ENCODE results near the gene ABCD3.
"Not testable (repeated sequence)": the region's sequence is repeated elsewhere in the genome, so short reads cannot be mapped to it uniquely, and the experiment has no call there.

The ABCD3 gene

GRCh38 chr1:94434365-94435045 is 16.3 kb downstream of the ABCD3 start:
- Histone ChIP-seq H3K9ac (no peak overlapping the region), H4K20me1 (ENCODE audit: insufficient read depth) (no peaks in the 10 kb centered on the region), H3K36me3 (ENCODE audit: insufficient read depth) (no peaks in the 10 kb centered on the region), H2AFZ (ENCODE audit: low read depth) (no peak overlapping the region), H3K27me3 (ENCODE audit: insufficient read depth, low read depth) (no peaks in the 10 kb centered on the region), H3K4me2 (no peak overlapping the region), H3K79me2 (ENCODE audit: insufficient read depth, low read depth) (peaks cover 4% of the 10 kb centered on the region; the same call in 1 of the 2 replicates), H3K4me1 (ENCODE audit: low read depth, poor library complexity, severe bottlenecking) (no peaks in the 10 kb centered on the region), H3K4me3 (IDR thresholded peaks at IDR 0.05; ENCODE audit: insufficient read depth, low read depth, low read length) (no peak overlapping the region), H3K27ac (no peak overlapping the region)
- TF ChIP-seq CTCF (conservative IDR thresholded peaks at IDR 0.05; ENCODE audit: low read depth, low read length): no peak

- Histone ChIP-seq H3K27me3 (ENCODE audit: insufficient read depth, low read depth) (no peaks in the 10 kb centered on the region), H3K27ac (no peak overlapping the region), H2AFZ (ENCODE audit: low read depth) (no peak overlapping the region), H3K9ac (no peak overlapping the region), H3K79me2 (ENCODE audit: insufficient read depth, low read depth) (peaks cover 7% of the 10 kb centered on the region; the same call in 1 of the 2 replicates), H3K4me2 (no peak overlapping the region), H3K4me1 (ENCODE audit: low read depth, poor library complexity, severe bottlenecking) (no peaks in the 10 kb centered on the region), H4K20me1 (ENCODE audit: insufficient read depth) (no peaks in the 10 kb centered on the region), H3K4me3 (IDR thresholded peaks at IDR 0.05; ENCODE audit: insufficient read depth, low read depth, low read length) (no peak overlapping the region), H3K36me3 (ENCODE audit: insufficient read depth) (no peaks in the 10 kb centered on the region)
- TF ChIP-seq CTCF (conservative IDR thresholded peaks at IDR 0.05; ENCODE audit: low read depth, low read length): no peak
Measured at GRCh38 chr1:94438692-94439276, 20.6 kb downstream of the ABCD3 start.

- Histone ChIP-seq H3K9ac (no peak overlapping the region), H2AFZ (ENCODE audit: low read depth) (no peak overlapping the region), H3K79me2 (ENCODE audit: insufficient read depth, low read depth) (peaks cover 7% of the 10 kb centered on the region; the same call in 1 of the 2 replicates), H3K27me3 (ENCODE audit: insufficient read depth, low read depth) (no peaks in the 10 kb centered on the region), H3K4me1 (ENCODE audit: low read depth, poor library complexity, severe bottlenecking) (no peaks in the 10 kb centered on the region), H4K20me1 (ENCODE audit: insufficient read depth) (no peaks in the 10 kb centered on the region), H3K27ac (no peak overlapping the region), H3K36me3 (ENCODE audit: insufficient read depth) (no peaks in the 10 kb centered on the region), H3K4me2 (no peak overlapping the region), H3K4me3 (IDR thresholded peaks at IDR 0.05; ENCODE audit: insufficient read depth, low read depth, low read length) (no peak overlapping the region)
- TF ChIP-seq CTCF (conservative IDR thresholded peaks at IDR 0.05; ENCODE audit: low read depth, low read length): no peak
Measured at GRCh38 chr1:94440088-94440487, 21.9 kb downstream of the ABCD3 start.

GRCh38 chr1:94443067-94443466 is 24.9 kb downstream of the ABCD3 start:
- H3K4me3 ChIP-seq (IDR thresholded peaks at IDR 0.05; ENCODE audit: insufficient read depth, low read depth, low read length); H3K4me2 ChIP-seq; H3K9ac ChIP-seq; H4K20me1 ChIP-seq (ENCODE audit: insufficient read depth); H3K36me3 ChIP-seq (ENCODE audit: insufficient read depth); H2AFZ ChIP-seq (ENCODE audit: low read depth); H3K4me1 ChIP-seq (ENCODE audit: low read depth, poor library complexity, severe bottlenecking); H3K27me3 ChIP-seq (ENCODE audit: insufficient read depth, low read depth); H3K27ac ChIP-seq; H3K79me2 ChIP-seq (ENCODE audit: insufficient read depth, low read depth): not testable (repeated sequence)

- H4K20me1 ChIP-seq (ENCODE audit: insufficient read depth); H3K4me1 ChIP-seq (ENCODE audit: low read depth, poor library complexity, severe bottlenecking); H3K27me3 ChIP-seq (ENCODE audit: insufficient read depth, low read depth); H3K79me2 ChIP-seq (ENCODE audit: insufficient read depth, low read depth); H2AFZ ChIP-seq (ENCODE audit: low read depth); H3K36me3 ChIP-seq (ENCODE audit: insufficient read depth); H3K9ac ChIP-seq; H3K27ac ChIP-seq; H3K4me3 ChIP-seq (IDR thresholded peaks at IDR 0.05; ENCODE audit: insufficient read depth, low read depth, low read length); H3K4me2 ChIP-seq: not testable (repeated sequence)
Measured at GRCh38 chr1:94444819-94445218, 26.6 kb downstream of the ABCD3 start.

- not testable (repeated sequence) for H4K20me1 ChIP-seq (ENCODE audit: insufficient read depth); H3K4me2 ChIP-seq; H3K4me1 ChIP-seq (ENCODE audit: low read depth, poor library complexity, severe bottlenecking); H3K27ac ChIP-seq; H3K27me3 ChIP-seq (ENCODE audit: insufficient read depth, low read depth); H2AFZ ChIP-seq (ENCODE audit: low read depth); H3K4me3 ChIP-seq (IDR thresholded peaks at IDR 0.05; ENCODE audit: insufficient read depth, low read depth, low read length); H3K36me3 ChIP-seq (ENCODE audit: insufficient read depth); H3K79me2 ChIP-seq (ENCODE audit: insufficient read depth, low read depth); H3K9ac ChIP-seq
Measured at GRCh38 chr1:94445733-94446132, 27.5 kb downstream of the ABCD3 start.

- not testable (repeated sequence) for H3K79me2 ChIP-seq (ENCODE audit: insufficient read depth, low read depth); H3K4me3 ChIP-seq (IDR thresholded peaks at IDR 0.05; ENCODE audit: insufficient read depth, low read depth, low read length); H3K9ac ChIP-seq; H3K36me3 ChIP-seq (ENCODE audit: insufficient read depth); H3K27me3 ChIP-seq (ENCODE audit: insufficient read depth, low read depth); H4K20me1 ChIP-seq (ENCODE audit: insufficient read depth); H3K27ac ChIP-seq; H2AFZ ChIP-seq (ENCODE audit: low read depth); H3K4me1 ChIP-seq (ENCODE audit: low read depth, poor library complexity, severe bottlenecking); H3K4me2 ChIP-seq
Measured at GRCh38 chr1:94446177-94446576, 28.0 kb downstream of the ABCD3 start.

GRCh38 chr1:94448741-94449140 is 30.6 kb downstream of the ABCD3 start:
- H3K36me3 ChIP-seq (ENCODE audit: insufficient read depth); H3K4me1 ChIP-seq (ENCODE audit: low read depth, poor library complexity, severe bottlenecking); H3K27me3 ChIP-seq (ENCODE audit: insufficient read depth, low read depth); H4K20me1 ChIP-seq (ENCODE audit: insufficient read depth); H3K27ac ChIP-seq; H2AFZ ChIP-seq (ENCODE audit: low read depth); H3K4me2 ChIP-seq; H3K79me2 ChIP-seq (ENCODE audit: insufficient read depth, low read depth); H3K4me3 ChIP-seq (IDR thresholded peaks at IDR 0.05; ENCODE audit: insufficient read depth, low read depth, low read length); H3K9ac ChIP-seq: not testable (repeated sequence)

Measured in KMS-11 (cell line).